Glutamatergic neuron (in vitro differentiated cells): ENCODE measurements around the gene KIF4A. TPM values are rescaled to one million over a fixed set of nuclear protein-coding genes. Genes with fewer than 3 reads are reported as not detected.
"Not testable (repeated sequence)": the region's sequence is repeated elsewhere in the genome, so short reads cannot be mapped to it uniquely, and the experiment has no call there.

ENCODE experiments used
- DNase-seq: peaks from one replicate; pipeline ENCODE4 v3.0.0; 2022
- H3K27ac Mint-ChIP-seq: one replicate; pipeline ENCODE4 v1.8.0; 2020; ENCODE audit warnings: mild to moderate bottlenecking, mixed read lengths, inconsistent platforms; ENCODE audit not compliant: unreplicated experiment
- H3K27me3 Mint-ChIP-seq: one replicate; pipeline ENCODE4 v1.8.0; 2020; ENCODE audit warnings: mild to moderate bottlenecking, moderate library complexity, mixed read lengths, inconsistent platforms; ENCODE audit not compliant: unreplicated experiment
- H3K36me3 Mint-ChIP-seq: one replicate; pipeline ENCODE4 v1.8.0; 2020; ENCODE audit warnings: mild to moderate bottlenecking, mixed read lengths, inconsistent platforms; ENCODE audit not compliant: unreplicated experiment
- H3K4me1 Mint-ChIP-seq: one replicate; pipeline ENCODE4 v1.8.0; 2020; ENCODE audit warnings: mild to moderate bottlenecking, low read depth, mixed read lengths, inconsistent platforms; ENCODE audit not compliant: unreplicated experiment
- H3K4me3 Mint-ChIP-seq: one replicate; pipeline ENCODE4 v1.8.0; 2020; ENCODE audit warnings: mild to moderate bottlenecking, mixed read lengths, inconsistent platforms; ENCODE audit not compliant: unreplicated experiment
- H3K9me3 Mint-ChIP-seq: one replicate; pipeline ENCODE4 v1.8.0; 2020; ENCODE audit warnings: mild to moderate bottlenecking, moderate library complexity, mixed read lengths, inconsistent platforms; ENCODE audit not compliant: unreplicated experiment
- CTCF ChIP-seq: fragments of 200-600 bp; sonication (generic); IDR thresholded peaks from one replicate; pipeline ENCODE4 v1.5.0; 2021; ENCODE audit not compliant: partially characterized antibody, unreplicated experiment
- total RNA-seq: library from RNA; stranded (reverse); fragmentation: NEBNext Ultra II Directional; extraction: Animal tissue kit (Norgen Biotek cat#: 25700); gene quantifications from one replicate; pipeline ENCODE4 v1.2.1, GENCODE V29; 2021; ENCODE audit not compliant: unreplicated experiment

KIF4A gene
- total RNA-seq, 1 donor from 2014 or later, result 4.6 TPM

DNA sequence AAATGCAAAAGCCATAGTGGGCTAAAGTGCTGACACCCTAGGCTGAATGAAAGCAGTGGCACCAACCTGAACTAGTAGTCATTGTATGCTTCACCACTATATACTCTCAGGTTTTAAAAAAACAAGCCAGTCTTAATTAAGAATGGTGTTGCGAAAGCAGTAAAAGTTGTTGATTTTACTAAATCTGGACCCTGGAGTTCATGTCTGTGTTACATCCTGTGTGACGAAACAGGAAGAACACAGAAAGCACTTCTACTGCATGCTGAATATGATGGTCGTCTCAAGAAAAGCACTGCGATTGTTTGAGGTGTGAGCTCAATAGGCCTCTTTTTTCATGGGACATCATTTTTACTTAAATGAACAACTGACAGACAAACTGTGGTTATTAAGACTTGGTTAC lies 109.0 kb downstream of the KIF4A start:
- no peak overlapping the region for H3K27ac Mint-ChIP-seq
- H3K36me3 Mint-ChIP-seq, result no peaks in the 10 kb centered on the region
- no peak for DNase-seq
- no peak for TF ChIP-seq CTCF
- H3K4me1 Mint-ChIP-seq, result no peaks in the 10 kb centered on the region
- H3K9me3 Mint-ChIP-seq, result no peaks in the 10 kb centered on the region
- H3K27me3 Mint-ChIP-seq, result no peaks in the 10 kb centered on the region
- no peak overlapping the region for H3K4me3 Mint-ChIP-seq

DNA sequence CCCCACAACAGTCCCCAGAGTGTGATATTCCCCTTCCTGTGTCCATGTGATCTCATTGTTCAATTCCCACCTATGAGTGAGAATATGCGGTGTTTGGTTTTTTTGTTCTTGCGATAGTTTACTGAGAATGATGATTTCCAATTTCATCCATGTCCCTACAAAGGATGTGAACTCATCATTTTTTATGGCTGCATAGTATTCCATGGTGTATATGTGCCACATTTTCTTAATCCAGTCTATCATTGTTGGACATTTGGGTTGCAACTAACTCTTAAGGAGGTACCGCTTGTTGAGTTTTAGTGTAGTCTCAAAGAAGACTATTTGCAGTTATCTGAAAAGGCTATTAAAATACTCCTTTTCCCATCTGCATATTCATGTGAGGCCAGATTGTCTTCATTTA lies 110.3 kb downstream of the KIF4A start:
- H3K4me3 Mint-ChIP-seq, DNase-seq, H3K36me3 Mint-ChIP-seq, H3K9me3 Mint-ChIP-seq, H3K27ac Mint-ChIP-seq, H3K4me1 Mint-ChIP-seq, H3K27me3 Mint-ChIP-seq: not testable (repeated sequence)

DNA sequence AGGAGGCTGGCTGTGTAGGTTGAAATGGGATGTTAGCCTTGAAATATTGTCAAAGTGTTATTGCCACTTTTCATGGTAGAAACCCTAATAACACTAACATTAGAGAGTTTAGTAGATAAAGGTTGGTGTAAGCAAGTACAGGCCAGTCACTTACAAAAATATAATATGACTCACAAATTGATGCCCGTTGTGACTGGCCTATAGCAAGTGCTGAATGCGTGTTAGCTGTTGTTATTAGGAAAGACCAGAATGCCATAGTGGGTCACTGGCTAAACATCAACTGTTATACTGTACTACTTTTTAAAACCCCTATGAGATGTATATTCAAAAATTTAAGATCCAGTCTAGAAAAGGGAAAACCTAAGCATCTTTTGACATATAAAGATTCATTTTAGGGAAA lies 112.8 kb downstream of the KIF4A start:
- H3K27me3 Mint-ChIP-seq, result no peaks in the 10 kb centered on the region
- H3K27ac Mint-ChIP-seq, result no peak overlapping the region
- no peaks in the 10 kb centered on the region for H3K4me1 Mint-ChIP-seq
- no peaks in the 10 kb centered on the region for H3K36me3 Mint-ChIP-seq
- H3K9me3 Mint-ChIP-seq, result no peaks in the 10 kb centered on the region
- no peak for TF ChIP-seq CTCF
- no peak for DNase-seq
- no peak overlapping the region for H3K4me3 Mint-ChIP-seq

GRCh38 chrX:70405003-70405402 lies 115.1 kb downstream of the KIF4A start:
- Mint-ChIP-seq H3K36me3 (no peaks in the 10 kb centered on the region), H3K27ac (no peak overlapping the region), H3K4me3 (no peak overlapping the region), H3K27me3 (no peaks in the 10 kb centered on the region), H3K4me1 (no peaks in the 10 kb centered on the region), H3K9me3 (no peaks in the 10 kb centered on the region)
- no peak for DNase-seq
- no peak for TF ChIP-seq CTCF

- H3K4me1 Mint-ChIP-seq, result no peaks in the 10 kb centered on the region
Observed at GRCh38 chrX:70410921-70411320, 121.0 kb downstream of the KIF4A start.

More at GRCh38 chrX:70410921-70411320, 121.0 kb downstream of the KIF4A start:
- H3K9me3 Mint-ChIP-seq, result no peaks in the 10 kb centered on the region
- no peak for TF ChIP-seq CTCF
- DNase-seq, result no peak
- H3K4me3 Mint-ChIP-seq, result no peak overlapping the region
- H3K36me3 Mint-ChIP-seq, result no peaks in the 10 kb centered on the region
- no peak overlapping the region for H3K27ac Mint-ChIP-seq
- H3K27me3 Mint-ChIP-seq, result no peaks in the 10 kb centered on the region
